Glomerular visceral epithelial cell (primary cell): Measurements from ENCODE around the gene STOML3.

Experiments
- DNase-seq: peaks from one replicate; pipeline ENCODE4 v3.0.0-alpha.2; 2016; ENCODE audit errors: extremely low spot score

STOML3 gene

GRCh38 chr13:38981096-38981495, 9.5 kb downstream of the STOML3 start:
- no peak for DNase-seq

GRCh38 chr13:38980750-38981078, 9.9 kb downstream of the STOML3 start:
- no peak for DNase-seq

- DNase-seq = no peak
Observed at GRCh38 chr13:38979891-38980749, 10.5 kb downstream of the STOML3 start.

GRCh38 chr13:38970380-38971051, 20.1 kb downstream of the STOML3 start:
- no peak for DNase-seq

- DNase-seq = no peak
Observed at GRCh38 chr13:38969187-38969586, 21.4 kb downstream of the STOML3 start.

GRCh38 chr13:38967446-38967845, 23.2 kb downstream of the STOML3 start:
- no peak for DNase-seq

GRCh38 chr13:38965281-38965680, 25.4 kb downstream of the STOML3 start:
- no peak for DNase-seq

GRCh38 chr13:38960175-38960574, 30.5 kb downstream of the STOML3 start:
- no peak for DNase-seq

- DNase-seq = no peak
Observed at GRCh38 chr13:38957794-38958592, 32.6 kb downstream of the STOML3 start.

- DNase-seq = no peak
Observed at GRCh38 chr13:38954844-38955243, 35.8 kb downstream of the STOML3 start.

- DNase-seq = no peak
Observed at GRCh38 chr13:38954291-38954690, 36.3 kb downstream of the STOML3 start.

- no peak for DNase-seq
Observed at GRCh38 chr13:38952827-38953226, 37.8 kb downstream of the STOML3 start.

- DNase-seq = no peak
Observed at GRCh38 chr13:38951525-38952313, 38.9 kb downstream of the STOML3 start.

- DNase-seq = no peak
Observed at GRCh38 chr13:38950987-38951386, 39.6 kb downstream of the STOML3 start.

- DNase-seq = no peak
Observed at GRCh38 chr13:38947054-38947453, 43.6 kb downstream of the STOML3 start.

- no peak for DNase-seq
Observed at GRCh38 chr13:38944219-38944618, 46.4 kb downstream of the STOML3 start.

- no peak for DNase-seq
Observed at GRCh38 chr13:38943231-38943630, 47.4 kb downstream of the STOML3 start.

- DNase-seq = no peak
Observed at GRCh38 chr13:38941353-38941945, 49.2 kb downstream of the STOML3 start.

- DNase-seq = no peak
Observed at GRCh38 chr13:38933786-38934185, 56.8 kb downstream of the STOML3 start.

- no peak for DNase-seq
Observed at GRCh38 chr13:38922170-38922569, 68.5 kb downstream of the STOML3 start.

GRCh38 chr13:38921081-38921480, 69.5 kb downstream of the STOML3 start:
- DNase-seq = no peak
